AML-193 (cell line): Measurements from ENCODE around the gene FAM83F.

Source experiments
- DNase-seq, 2 experiments: peaks; one replicate each; lab custom pipeline; 2025; lab: John Stamatoyannopoulos, UW

FAM83F gene

GRCh38 chr22:39994041-39994565 is 651 bp upstream of the FAM83F start:
- no peak for DNase-seq

GRCh38 chr22:39995393-39996252 is 869 bp downstream of the FAM83F start:
- no peak for DNase-seq

GRCh38 chr22:39996732-39997131 is 2.0 kb downstream of the FAM83F start:
- no peak for DNase-seq

GRCh38 chr22:39997421-39997820 is 2.7 kb downstream of the FAM83F start:
- no peak for DNase-seq

GRCh38 chr22:39997939-39998726 is 3.4 kb downstream of the FAM83F start:
- DNase-seq: no peak

- peak; percentile 27 to 39 for DNase-seq
Measured at GRCh38 chr22:39999144-39999757, 4.5 kb downstream of the FAM83F start.

GRCh38 chr22:40000171-40000570 is 5.4 kb downstream of the FAM83F start:
- no peak for DNase-seq

- DNase-seq: no peak
Measured at GRCh38 chr22:40001106-40001505, 6.4 kb downstream of the FAM83F start.

- no peak for DNase-seq
Measured at GRCh38 chr22:40001800-40002577, 7.2 kb downstream of the FAM83F start.

- DNase-seq: no peak
Measured at GRCh38 chr22:40002935-40003715, 8.4 kb downstream of the FAM83F start.

- no peak for DNase-seq
Measured at GRCh38 chr22:40004836-40005235, 10.1 kb downstream of the FAM83F start.

GRCh38 chr22:40006641-40007040 is 11.9 kb downstream of the FAM83F start:
- DNase-seq: no peak

- peak; percentile 95 to 97 for DNase-seq
Measured at GRCh38 chr22:40007853-40008710, 13.3 kb downstream of the FAM83F start.

- DNase-seq: no peak
Measured at GRCh38 chr22:40008726-40009291, 14.1 kb downstream of the FAM83F start.

- DNase-seq: no peak
Measured at GRCh38 chr22:40009292-40009774, 14.6 kb downstream of the FAM83F start.

GRCh38 chr22:40009951-40010671 is 15.4 kb downstream of the FAM83F start:
- DNase-seq: no peak

- DNase-seq: no peak
Measured at GRCh38 chr22:40010746-40011145, 16.0 kb downstream of the FAM83F start.

- DNase-seq: no peak
Measured at GRCh38 chr22:40014667-40015248, 20.0 kb downstream of the FAM83F start.
